ENCODE data around the gene PPP2R1B.

Gene PPP2R1B

DNA sequence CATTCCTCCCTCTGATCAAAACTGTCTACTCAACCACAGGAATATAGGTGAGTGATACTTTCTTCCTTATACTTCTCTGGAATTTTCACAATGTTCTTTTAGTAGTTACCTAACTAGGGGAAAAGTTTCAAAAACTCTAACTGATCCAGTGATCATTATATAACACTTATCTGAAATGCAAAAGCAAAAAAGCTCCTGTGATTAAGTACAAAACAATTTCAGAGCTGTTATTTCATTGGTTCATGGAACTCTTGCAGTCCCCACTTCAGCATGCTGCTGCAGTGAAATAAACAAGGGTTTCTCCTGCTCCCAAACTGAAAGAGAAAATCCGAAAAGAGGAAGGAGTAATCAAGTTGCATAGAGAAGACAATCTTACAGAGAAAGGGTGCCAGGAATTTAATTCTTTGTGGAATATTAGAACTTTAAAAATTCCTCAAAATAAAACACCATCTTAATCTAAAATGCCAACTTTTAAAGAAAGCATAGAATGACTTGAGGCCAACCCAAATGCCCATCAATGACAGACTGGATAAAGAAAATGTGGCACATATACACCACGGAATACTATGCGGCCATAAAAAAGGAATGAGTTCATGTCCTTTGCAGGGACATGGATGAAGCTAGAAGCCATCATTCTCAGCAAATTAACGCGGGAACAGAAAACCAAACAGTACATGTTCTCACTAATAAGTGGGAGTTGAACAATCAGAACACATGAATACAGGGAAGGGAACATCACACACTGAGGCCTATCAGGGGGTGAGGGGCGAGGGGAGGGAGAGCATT, 20.3 kb downstream of the PPP2R1B start:
- DNase-seq = no peak

DNA sequence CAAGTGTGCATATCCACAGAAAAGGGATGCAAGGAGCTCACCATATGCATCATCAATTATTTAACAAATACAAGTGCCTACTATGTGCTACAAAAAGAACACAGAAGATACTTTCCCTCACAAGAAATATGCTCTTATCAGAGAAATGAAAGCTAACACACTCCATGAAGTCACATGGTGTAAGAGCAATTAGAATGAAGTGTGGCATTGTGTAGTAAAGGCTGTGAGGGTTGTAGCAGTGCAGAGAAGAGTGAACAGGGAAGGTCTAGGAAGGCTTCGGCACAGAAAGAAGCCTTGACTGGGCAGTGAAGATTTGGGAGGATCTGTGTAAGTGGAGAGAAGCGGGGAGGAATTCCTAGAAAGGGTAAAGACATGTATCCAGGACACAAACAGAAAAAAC, 22.5 kb downstream of the PPP2R1B start:
- no peak for DNase-seq

- DNase-seq = no peak
Measured at GRCh38 chr11:111741751-111742150, 24.4 kb downstream of the PPP2R1B start.

DNA sequence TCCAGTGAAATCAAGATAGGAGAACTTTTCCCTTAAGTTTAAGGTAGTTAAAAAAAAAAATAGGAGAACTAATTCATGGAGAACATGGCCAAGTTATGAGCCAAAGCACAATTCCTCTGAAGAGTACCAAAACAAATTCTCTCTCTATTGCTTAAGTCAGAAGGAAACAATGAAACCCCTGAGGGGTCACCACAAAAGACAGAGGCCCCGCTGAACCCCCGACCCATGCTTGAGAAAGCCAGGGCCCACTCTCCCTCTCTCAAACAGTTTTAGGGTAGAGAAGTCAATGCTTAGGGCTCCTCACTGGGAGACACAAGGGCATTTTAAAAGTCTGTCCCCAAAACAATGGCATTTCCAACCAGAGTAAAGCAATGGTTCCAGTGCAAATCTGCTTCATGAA, 26.9 kb downstream of the PPP2R1B start:
- DNase-seq = no peak

GRCh38 chr11:111737444-111738210, 28.6 kb downstream of the PPP2R1B start:
- no peak for DNase-seq

DNA sequence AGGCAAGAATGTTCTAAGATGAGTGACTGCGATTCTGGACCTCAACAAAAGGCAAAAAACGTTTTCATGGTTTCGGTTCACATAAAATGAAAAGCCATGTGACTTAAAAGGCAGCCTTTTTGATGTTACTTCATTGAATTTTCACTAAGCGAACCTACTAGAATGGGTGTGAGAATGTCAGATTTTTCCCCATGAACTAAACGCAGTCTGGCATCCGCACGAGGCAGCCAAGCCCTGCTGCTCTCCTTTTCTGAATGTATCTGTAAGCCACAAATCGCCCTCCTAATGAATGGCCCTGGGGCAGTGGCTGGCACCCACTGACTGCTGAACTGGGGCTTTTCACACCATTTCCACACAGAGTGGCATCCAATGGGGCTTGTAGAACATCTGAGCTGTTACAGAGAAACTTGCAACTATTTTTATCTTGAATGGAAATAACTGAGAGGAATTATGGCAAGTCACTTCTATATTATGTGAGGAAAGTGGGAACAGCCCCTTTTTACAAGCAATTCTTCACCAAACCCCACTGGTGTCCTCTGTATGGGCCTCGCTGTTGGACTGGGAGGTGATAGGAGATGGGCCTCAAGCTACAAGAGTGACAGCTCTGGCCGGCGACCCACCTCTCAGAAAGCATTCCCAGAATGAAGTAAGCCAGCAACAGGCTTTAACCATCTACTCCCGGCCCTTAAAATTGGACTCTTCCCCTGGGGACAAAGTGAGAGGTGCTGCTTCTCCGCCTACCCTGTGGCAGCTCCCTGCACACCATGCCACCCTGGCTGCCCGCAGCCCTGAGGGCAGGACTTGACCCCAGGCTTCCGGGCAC, 29.4 kb downstream of the PPP2R1B start:
- no peak for DNase-seq

GRCh38 chr11:111736181-111736590, 30.0 kb downstream of the PPP2R1B start:
- DNase-seq = no peak

DNA sequence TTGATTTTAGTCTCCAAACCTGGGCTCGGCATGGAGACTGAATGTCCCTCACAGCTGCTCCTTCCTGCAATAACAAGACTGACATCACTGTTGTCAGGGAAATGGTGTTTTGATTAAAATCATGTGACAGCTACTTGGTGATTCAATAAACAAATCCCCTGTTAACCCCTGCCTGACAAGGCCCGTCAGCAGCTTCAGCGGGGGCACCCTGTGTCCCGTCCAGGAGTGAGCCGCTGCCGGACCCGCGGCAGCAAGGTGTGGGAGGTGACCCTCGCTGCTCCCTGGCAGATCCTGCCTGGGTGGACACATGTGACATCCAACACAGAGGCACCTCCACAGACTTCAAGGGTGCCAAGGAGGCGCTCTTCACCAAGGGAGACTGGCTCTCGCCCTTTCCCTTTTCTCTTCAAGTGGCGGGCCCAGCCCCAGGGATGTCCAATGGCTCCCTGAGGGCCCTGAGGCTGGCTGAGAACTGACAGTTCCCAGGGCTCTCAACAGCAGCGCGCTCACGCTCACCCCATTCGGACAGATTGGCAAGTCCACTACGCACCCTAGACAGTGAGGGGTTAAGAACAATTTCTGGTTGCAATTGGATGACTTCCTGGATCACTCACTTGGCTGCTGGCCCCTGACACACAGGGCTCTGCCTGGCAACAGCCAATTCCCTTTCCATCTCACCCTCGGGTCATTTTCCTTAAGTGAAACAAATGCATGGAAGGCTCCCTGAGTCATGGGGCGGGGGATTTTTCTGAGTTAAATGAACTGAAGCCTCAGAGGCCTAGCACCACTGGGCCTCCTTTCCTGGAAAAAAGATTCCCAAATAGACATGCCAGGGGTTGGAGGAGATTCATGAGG, 30.7 kb downstream of the PPP2R1B start:
- no peak for DNase-seq

DNA sequence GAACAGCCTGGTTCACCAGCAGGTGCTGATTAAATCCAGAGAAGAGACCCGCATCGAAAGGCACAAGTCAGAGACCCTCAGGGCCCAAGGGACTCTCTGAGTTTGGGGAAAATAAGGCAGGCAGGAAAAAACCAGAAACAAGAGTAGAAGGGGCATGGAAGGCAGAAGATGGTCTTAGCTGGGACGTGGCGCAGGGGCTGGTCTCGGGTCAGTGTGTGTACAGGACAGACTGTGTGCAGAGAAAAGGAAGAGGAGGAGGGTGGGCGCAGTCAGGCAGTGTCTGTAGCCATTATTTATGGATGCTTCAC, 31.3 kb downstream of the PPP2R1B start:
- DNase-seq = no peak

GRCh38 chr11:111734101-111734953, 31.9 kb downstream of the PPP2R1B start:
- DNase-seq = no peak

GRCh38 chr11:111733611-111734088, 32.5 kb downstream of the PPP2R1B start:
- no peak for DNase-seq

GRCh38 chr11:111733016-111733415, 33.2 kb downstream of the PPP2R1B start:
- no peak for DNase-seq

DNA sequence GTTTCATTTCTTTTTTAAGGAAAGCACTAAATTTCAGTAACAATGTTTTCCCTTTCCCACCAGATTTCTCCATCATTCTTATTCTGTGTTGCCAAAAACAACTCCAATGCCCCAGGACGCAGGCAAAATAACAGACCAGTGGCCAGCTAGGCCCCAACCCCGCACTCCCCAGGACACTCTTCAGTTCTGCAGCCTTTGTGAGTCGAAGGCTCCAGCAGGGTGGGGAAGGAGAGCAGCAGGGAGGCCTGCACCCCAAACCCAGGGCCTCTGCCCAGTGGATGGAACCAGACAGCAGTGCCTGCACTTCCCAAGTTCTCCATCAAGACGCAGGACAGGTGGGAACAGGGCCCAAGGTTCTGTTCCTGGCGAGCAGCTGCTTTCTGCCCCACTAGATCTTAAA, 34.4 kb downstream of the PPP2R1B start:
- DNase-seq = no peak

DNA sequence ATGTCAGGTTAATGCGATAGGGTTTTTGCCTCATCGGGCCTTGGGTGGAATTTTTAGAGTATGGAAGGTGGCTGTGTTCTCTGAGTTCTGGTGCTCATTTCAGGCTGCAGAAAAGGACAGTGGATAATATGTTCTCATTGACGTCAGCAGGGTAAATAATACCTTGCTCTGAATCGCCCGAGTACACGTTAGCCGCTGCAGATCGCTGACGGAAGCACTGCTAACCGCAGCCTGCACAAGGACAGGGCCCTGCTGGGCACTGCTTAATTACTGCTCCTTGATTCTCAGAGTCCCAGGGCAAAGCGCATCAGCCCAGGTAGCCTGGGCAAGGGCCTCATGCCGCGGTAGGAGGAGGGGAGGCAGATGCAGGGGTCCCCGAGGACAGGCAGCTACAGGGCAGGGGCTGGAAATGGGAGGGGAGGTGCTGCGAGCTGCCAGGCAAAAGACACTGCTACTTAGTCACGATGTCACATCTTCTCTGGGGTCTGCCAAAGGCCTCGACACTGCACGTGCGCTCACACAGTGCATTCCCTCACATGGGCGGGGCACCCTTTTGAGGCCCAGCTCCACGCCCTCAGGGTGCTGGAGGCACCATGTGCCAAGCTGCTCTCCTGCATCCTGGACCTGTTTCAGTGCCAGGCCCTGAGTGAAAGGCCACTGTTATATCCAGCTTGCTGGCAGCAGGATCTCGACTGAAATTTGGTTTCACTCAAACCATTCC, 35.2 kb downstream of the PPP2R1B start:
- no peak for DNase-seq

- no peak for DNase-seq
Measured at GRCh38 chr11:111729831-111730311, 36.3 kb downstream of the PPP2R1B start.

DNA sequence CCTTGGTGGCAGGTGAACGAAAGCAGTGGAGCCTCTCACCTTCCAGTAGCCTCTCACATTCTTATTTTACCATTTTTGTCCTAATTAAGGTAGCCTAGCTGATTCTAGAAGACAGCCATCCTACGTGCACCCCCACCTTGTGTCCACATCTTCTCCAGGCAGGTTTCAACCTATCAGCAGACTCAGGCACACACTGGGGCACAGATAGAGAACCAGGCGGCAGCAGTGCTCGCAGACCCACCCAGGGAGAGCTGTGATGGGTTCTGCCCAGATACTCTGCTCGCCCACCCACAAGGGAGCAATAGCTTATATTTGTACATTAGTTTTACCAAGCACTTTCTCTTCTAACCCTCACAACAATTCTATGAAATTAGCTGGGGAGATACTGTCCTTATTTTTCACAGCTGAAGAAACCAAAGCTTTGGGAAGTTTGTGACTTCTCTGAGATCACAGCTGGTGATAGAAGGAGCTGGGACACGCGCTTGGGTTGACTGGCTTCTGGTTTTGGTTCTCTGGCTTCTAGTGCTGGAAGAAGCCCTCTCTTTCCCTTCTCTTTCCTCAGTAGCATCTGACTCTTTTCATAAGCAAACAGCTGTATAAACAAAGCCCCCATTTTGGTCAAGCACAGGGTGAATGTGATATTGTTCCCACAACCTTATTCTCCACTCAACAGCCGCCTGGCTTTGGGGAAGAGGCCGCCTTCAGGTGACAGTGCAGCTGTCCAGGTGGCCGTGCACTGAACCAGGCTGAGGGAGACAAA, 36.9 kb downstream of the PPP2R1B start:
- no peak for DNase-seq

- DNase-seq = no peak
Measured at GRCh38 chr11:111727431-111727830, 38.8 kb downstream of the PPP2R1B start.

- no peak for DNase-seq
Measured at GRCh38 chr11:111726301-111726713, 39.9 kb downstream of the PPP2R1B start.

DNA sequence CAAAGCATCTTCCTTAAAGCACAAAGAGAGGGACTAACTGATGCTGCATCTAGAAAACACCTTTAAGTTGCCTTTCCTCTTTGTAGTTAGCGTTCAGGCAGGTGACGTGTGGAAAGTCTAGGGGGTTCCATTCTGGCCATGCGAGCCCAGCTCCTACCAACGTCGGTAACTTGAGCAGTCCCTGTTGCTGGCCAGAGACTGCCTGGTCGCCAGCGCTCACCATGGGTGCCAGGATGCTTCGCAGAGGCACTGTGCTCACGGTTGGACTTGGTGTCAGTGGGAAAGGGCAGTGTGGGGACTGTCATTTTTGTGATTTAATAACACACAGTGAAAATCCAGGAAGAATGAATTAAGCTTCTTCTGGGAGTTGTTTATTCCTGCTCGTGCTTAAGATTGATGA, 40.6 kb downstream of the PPP2R1B start:
- DNase-seq = no peak

DNA sequence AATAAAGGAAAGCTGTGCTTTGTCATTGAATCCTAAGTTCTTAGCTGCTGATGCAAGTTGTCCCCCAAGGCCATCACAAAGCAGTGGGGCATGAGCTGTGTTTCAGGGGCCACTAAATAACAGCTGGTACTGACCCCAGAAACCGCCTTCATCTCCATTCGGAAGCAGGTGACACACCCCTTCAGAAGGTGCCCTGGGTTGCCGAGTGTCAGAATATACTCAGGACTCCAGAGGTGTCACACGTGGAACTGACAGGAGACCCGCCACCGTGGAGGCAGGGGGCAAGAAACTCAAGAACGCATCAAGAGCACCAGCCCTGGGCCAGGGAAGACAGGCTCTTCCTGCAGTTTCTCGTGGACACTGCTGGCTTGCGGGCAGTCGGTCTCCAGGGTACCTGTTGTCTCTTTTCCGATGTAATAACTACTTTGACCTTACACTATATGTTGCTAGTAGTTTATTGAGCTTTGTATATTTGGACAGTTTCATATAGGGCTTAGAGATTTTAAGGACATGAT, 41.5 kb downstream of the PPP2R1B start:
- DNase-seq = no peak

All from activated effector memory CD4-positive, alpha-beta T cell treated with anti-CD3 and anti-CD28 coated beads, Interleukin-2, amount 50 U/mL, for 16 hours (primary cell).